Measurements from ENCODE around the gene DICER1. TPM values are rescaled to one million over a fixed set of nuclear protein-coding genes. Genes with fewer than 3 reads are reported as not detected.

DICER1 gene
- total RNA-seq, 1 donor from 2014 or later = 103 TPM

DNA sequence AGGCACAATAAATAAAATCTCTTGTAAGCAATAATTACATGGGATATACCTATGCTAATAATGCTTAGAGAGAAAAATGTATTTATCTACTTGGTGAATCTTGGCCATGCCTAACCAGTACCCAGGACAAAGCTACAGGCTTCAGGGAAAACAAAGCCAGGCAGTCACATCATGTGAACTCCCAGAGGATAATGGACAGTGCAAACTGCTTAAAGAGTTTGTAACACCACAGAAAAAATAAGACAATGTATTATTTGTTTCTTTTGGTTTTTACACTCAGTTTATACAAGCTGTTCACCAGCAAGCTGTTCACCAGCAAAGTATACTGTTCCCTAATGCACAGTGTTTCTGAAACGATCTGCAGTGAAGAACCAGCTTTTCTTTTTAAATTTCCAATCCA lies 38.0 kb downstream of the DICER1 start:
- Mint-ChIP-seq H3K9me3 (ENCODE audit: unreplicated experiment) (no peaks in the 10 kb centered on the region), H3K27ac (ENCODE audit: unreplicated experiment) (no peak overlapping the region), H3K27me3 (ENCODE audit: low read depth, unreplicated experiment) (no peaks in the 10 kb centered on the region), H3K36me3 (ENCODE audit: low read depth, unreplicated experiment) (peaks cover 7% of the 10 kb centered on the region), H3K4me3 (ENCODE audit: unreplicated experiment) (no peak overlapping the region), H3K4me1 (ENCODE audit: low read depth, unreplicated experiment) (peaks cover 9% of the 10 kb centered on the region)
- H3K27me3 ChIP-seq (ENCODE audit: insufficient read depth, low read length) = no peaks in the 10 kb centered on the region
- peaks cover 20% of the 10 kb centered on the region for H4K20me1 ChIP-seq (ENCODE audit: insufficient read depth, low read length)
- no peak overlapping the region for H3K9ac ChIP-seq (ENCODE audit: low read length)
- H3K27ac ChIP-seq (ENCODE audit: low read depth, low read length) = no peak overlapping the region
- H3K4me3 ChIP-seq (ENCODE audit: insufficient read depth, low read depth, low read length) = no peak overlapping the region
- no peaks in the 10 kb centered on the region for H3K4me1 ChIP-seq (ENCODE audit: insufficient read depth, low read length)
- no peak overlapping the region for H2AFZ ChIP-seq (ENCODE audit: low read depth, low read length)
- no peak overlapping the region for H3K4me2 ChIP-seq (ENCODE audit: low read length)
- peaks cover 15% of the 10 kb centered on the region for H3K79me2 ChIP-seq (ENCODE audit: insufficient read depth, low read length)
- H3K9me3 ChIP-seq (ENCODE audit: insufficient read depth, low read depth, low read length) = no peaks in the 10 kb centered on the region
- TF ChIP-seq, protein P1, sequence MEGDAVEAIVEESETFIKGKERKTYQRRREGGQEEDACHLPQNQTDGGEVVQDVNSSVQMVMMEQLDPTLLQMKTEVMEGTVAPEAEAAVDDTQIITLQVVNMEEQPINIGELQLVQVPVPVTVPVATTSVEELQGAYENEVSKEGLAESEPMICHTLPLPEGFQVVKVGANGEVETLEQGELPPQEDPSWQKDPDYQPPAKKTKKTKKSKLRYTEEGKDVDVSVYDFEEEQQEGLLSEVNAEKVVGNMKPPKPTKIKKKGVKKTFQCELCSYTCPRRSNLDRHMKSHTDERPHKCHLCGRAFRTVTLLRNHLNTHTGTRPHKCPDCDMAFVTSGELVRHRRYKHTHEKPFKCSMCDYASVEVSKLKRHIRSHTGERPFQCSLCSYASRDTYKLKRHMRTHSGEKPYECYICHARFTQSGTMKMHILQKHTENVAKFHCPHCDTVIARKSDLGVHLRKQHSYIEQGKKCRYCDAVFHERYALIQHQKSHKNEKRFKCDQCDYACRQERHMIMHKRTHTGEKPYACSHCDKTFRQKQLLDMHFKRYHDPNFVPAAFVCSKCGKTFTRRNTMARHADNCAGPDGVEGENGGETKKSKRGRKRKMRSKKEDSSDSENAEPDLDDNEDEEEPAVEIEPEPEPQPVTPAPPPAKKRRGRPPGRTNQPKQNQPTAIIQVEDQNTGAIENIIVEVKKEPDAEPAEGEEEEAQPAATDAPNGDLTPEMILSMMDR (IDR thresholded peaks at IDR 0.05; ENCODE audit: insufficient read depth, low read depth, low read length) = no peak
- TF ChIP-seq EZH2 (IDR thresholded peaks at IDR 0.05; ENCODE audit: insufficient read depth, low read length) = no peak
- no peak for DNase-seq (ENCODE audit: low read depth)
- peaks cover 17% of the 10 kb centered on the region for H3K36me3 ChIP-seq (ENCODE audit: insufficient read depth, low read length)
- FAIRE-seq = no peak

- peaks cover 9% of the 10 kb centered on the region for H3K4me1 Mint-ChIP-seq (ENCODE audit: low read depth, unreplicated experiment)
- TF ChIP-seq EZH2 (IDR thresholded peaks at IDR 0.05; ENCODE audit: insufficient read depth, low read length) = no peak
- TF ChIP-seq, protein P1 (IDR thresholded peaks at IDR 0.05; ENCODE audit: insufficient read depth, low read depth, low read length) = no peak
- Histone ChIP-seq H3K79me2 (ENCODE audit: insufficient read depth, low read length) (peaks cover 15% of the 10 kb centered on the region), H3K4me3 (ENCODE audit: insufficient read depth, low read depth, low read length) (no peak overlapping the region), H4K20me1 (ENCODE audit: insufficient read depth, low read length) (peaks cover 20% of the 10 kb centered on the region), H3K4me1 (ENCODE audit: insufficient read depth, low read length) (no peaks in the 10 kb centered on the region), H3K36me3 (ENCODE audit: insufficient read depth, low read length) (peaks cover 13% of the 10 kb centered on the region), H3K4me2 (ENCODE audit: low read length) (no peak overlapping the region), H3K27ac (ENCODE audit: low read depth, low read length) (no peak overlapping the region), H3K9ac (ENCODE audit: low read length) (no peak overlapping the region), H3K9me3 (ENCODE audit: insufficient read depth, low read depth, low read length) (no peaks in the 10 kb centered on the region), H3K27me3 (ENCODE audit: insufficient read depth, low read length) (no peaks in the 10 kb centered on the region), H2AFZ (ENCODE audit: low read depth, low read length) (no peak overlapping the region)
- H3K27ac Mint-ChIP-seq (ENCODE audit: unreplicated experiment) = no peak overlapping the region
- no peaks in the 10 kb centered on the region for H3K27me3 Mint-ChIP-seq (ENCODE audit: low read depth, unreplicated experiment)
- H3K9me3 Mint-ChIP-seq (ENCODE audit: unreplicated experiment) = no peaks in the 10 kb centered on the region
- FAIRE-seq = no peak
- H3K36me3 Mint-ChIP-seq (ENCODE audit: low read depth, unreplicated experiment) = peaks cover 4% of the 10 kb centered on the region
- no peak for DNase-seq (ENCODE audit: low read depth)
- no peak overlapping the region for H3K4me3 Mint-ChIP-seq (ENCODE audit: unreplicated experiment)
These were observed 39.2 kb downstream of the DICER1 start for GRCh38 chr14:95117937-95118721.

DNA sequence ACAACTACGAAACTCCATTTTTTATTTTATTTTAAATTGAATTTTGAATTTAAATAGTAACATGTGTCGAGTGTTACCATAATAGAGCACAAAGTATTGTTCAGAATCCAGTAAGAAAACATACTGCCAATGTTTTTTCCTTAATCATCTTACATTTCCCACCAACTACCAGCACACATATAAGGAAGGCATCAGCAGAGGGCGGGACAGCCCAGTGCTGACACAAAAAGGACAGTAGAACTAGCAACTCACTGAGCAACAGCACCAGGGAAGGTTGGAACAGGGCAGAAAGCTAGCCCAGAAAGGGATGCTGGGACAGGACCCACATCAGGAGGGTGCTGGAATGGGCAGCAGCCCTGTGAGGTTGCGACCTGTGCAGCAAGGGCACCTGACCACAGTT lies 43.9 kb downstream of the DICER1 start:
- Mint-ChIP-seq H3K4me1 (ENCODE audit: low read depth, unreplicated experiment) (peaks cover 5% of the 10 kb centered on the region), H3K36me3 (ENCODE audit: low read depth, unreplicated experiment) (peaks cover 8% of the 10 kb centered on the region), H3K4me3 (ENCODE audit: unreplicated experiment) (no peak overlapping the region), H3K9me3 (ENCODE audit: unreplicated experiment) (no peaks in the 10 kb centered on the region), H3K27me3 (ENCODE audit: low read depth, unreplicated experiment) (no peaks in the 10 kb centered on the region), H3K27ac (ENCODE audit: unreplicated experiment) (no peak overlapping the region)
- Histone ChIP-seq H3K4me1 (ENCODE audit: insufficient read depth, low read length) (no peaks in the 10 kb centered on the region), H3K4me3 (ENCODE audit: insufficient read depth, low read depth, low read length) (no peak overlapping the region), H3K27me3 (ENCODE audit: insufficient read depth, low read length) (no peaks in the 10 kb centered on the region), H3K4me2 (ENCODE audit: low read length) (no peak overlapping the region), H3K9ac (ENCODE audit: low read length) (no peak overlapping the region), H3K9me3 (ENCODE audit: insufficient read depth, low read depth, low read length) (no peaks in the 10 kb centered on the region), H3K27ac (ENCODE audit: low read depth, low read length) (no peak overlapping the region), H4K20me1 (ENCODE audit: insufficient read depth, low read length) (peaks cover 16% of the 10 kb centered on the region), H2AFZ (ENCODE audit: low read depth, low read length) (no peak overlapping the region), H3K79me2 (ENCODE audit: insufficient read depth, low read length) (no peaks in the 10 kb centered on the region), H3K36me3 (ENCODE audit: insufficient read depth, low read length) (peaks cover 25% of the 10 kb centered on the region)
- FAIRE-seq = no peak
- no peak for DNase-seq (ENCODE audit: low read depth)
- TF ChIP-seq EZH2 (IDR thresholded peaks at IDR 0.05; ENCODE audit: insufficient read depth, low read length) = no peak
- TF ChIP-seq, protein P1 (IDR thresholded peaks at IDR 0.05; ENCODE audit: insufficient read depth, low read depth, low read length) = no peak

Measured in astrocyte (in vitro differentiated cells and primary cell).